Measurements from ENCODE around the gene COL20A1. TPM values are rescaled to one million over a fixed set of nuclear protein-coding genes. Genes with fewer than 3 reads are reported as not detected.

Gene COL20A1
- total and polyA plus RNA-seq, 2 of the 13 experiments (the other 11 are each of a cell fraction or from before 2014, with no cell fraction given) = not detected

GRCh38 chr20:63363013-63363957, 70.3 kb downstream of the COL20A1 start (continued):
- TF ChIP-seq ZBTB26 (CRISPR knock-in tag; IDR thresholded peaks at IDR 0.05; ENCODE audit: borderline replicate concordance) (0 out of 2 replicates have a peak, but pooled peaks have one; percentile 20), SYNCRIP (IDR thresholded peaks at IDR 0.05; ENCODE audit: insufficient read depth, low read depth, low read length) (no peak), AKAP8 (CRISPR knock-in tag; IDR thresholded peaks at IDR 0.05) (no peak), EZH2 (conservative IDR thresholded peaks at IDR 0.05; ENCODE audit: low read depth, low read length) (no peak), ZNF563 (CRISPR knock-in tag; IDR thresholded peaks at IDR 0.05) (no peak), HDAC1 (CRISPR knock-in tag; IDR thresholded peaks at IDR 0.05) (peak; percentile 50; the same call in 1 of the 2 replicates), BRCA1 (CRISPR knock-in tag; IDR thresholded peaks at IDR 0.05) (no peak), ZNF441 (CRISPR knock-in tag; IDR thresholded peaks at IDR 0.05; ENCODE audit: borderline replicate concordance) (0 out of 2 replicates have a peak, but pooled peaks have one; percentile 59), REPIN1 (CRISPR knock-in tag; IDR thresholded peaks at IDR 0.05; ENCODE audit: borderline replicate concordance, low read depth) (no peak), ZNF773 (CRISPR knock-in tag; IDR thresholded peaks at IDR 0.05; ENCODE audit: borderline replicate concordance) (no peak), ZNF572 (CRISPR knock-in tag; IDR thresholded peaks at IDR 0.05) (no peak), CBX5 (CRISPR knock-in tag; IDR thresholded peaks at IDR 0.05; ENCODE audit: borderline replicate concordance) (no peak), ZNF547 (CRISPR knock-in tag; IDR thresholded peaks at IDR 0.05) (peak; percentile 50; the same call in 1 of the 2 replicates), CBX1 (IDR thresholded peaks at IDR 0.05; ENCODE audit: low read depth) (no peak), THAP9 (CRISPR knock-in tag; IDR thresholded peaks at IDR 0.05; ENCODE audit: borderline replicate concordance) (no peak), ZNF790 (CRISPR knock-in tag; IDR thresholded peaks at IDR 0.05; ENCODE audit: borderline replicate concordance) (no peak), MIXL1 (CRISPR knock-in tag; IDR thresholded peaks at IDR 0.05) (no peak), ZNF512B (CRISPR knock-in tag; IDR thresholded peaks at IDR 0.05; ENCODE audit: borderline replicate concordance) (peak; percentile 70; the same call in 1 of the 2 replicates), ZXDC (CRISPR knock-in tag; IDR thresholded peaks at IDR 0.05) (no peak)
